ENCODE measurements around the gene LCP2. TPM values are rescaled to one million over a fixed set of nuclear protein-coding genes. Genes with fewer than 3 reads are reported as not detected.
A peak's percentile ranks its signal among the peaks of the same experiment; 100 is the strongest.

Gene LCP2
- total and polyA plus RNA-seq, 2 donors from 2014 or later = 4.6 to 48.8 TPM

DNA sequence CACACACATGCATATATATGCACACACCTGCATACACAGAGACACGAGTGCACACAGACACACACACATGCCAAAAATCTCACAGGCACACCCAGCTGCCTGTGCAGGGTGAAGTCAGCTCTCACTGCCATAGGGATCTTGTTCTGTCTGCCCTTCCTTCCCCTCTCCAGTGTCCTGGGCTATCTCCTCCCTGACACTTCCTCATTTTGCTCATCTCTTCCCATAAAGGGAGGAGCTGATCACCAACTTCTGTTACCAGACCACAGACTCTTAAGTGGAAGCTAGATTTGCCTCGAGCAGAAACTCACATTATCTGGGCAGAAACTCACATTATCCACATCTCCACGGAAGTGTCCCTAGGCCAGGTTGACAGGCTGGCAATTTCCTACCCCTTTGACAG lies 28.7 kb downstream of the LCP2 start:
- no peaks in the 10 kb centered on the region for H3K9me3 ChIP-seq (ENCODE audit: control insufficient read depth in 2 of 3, insufficient read depth in 1 of 3, low read length in 3 of 3)
- FAIRE-seq (no peak), DNase-seq (no peak)
- TF ChIP-seq, protein P1, sequence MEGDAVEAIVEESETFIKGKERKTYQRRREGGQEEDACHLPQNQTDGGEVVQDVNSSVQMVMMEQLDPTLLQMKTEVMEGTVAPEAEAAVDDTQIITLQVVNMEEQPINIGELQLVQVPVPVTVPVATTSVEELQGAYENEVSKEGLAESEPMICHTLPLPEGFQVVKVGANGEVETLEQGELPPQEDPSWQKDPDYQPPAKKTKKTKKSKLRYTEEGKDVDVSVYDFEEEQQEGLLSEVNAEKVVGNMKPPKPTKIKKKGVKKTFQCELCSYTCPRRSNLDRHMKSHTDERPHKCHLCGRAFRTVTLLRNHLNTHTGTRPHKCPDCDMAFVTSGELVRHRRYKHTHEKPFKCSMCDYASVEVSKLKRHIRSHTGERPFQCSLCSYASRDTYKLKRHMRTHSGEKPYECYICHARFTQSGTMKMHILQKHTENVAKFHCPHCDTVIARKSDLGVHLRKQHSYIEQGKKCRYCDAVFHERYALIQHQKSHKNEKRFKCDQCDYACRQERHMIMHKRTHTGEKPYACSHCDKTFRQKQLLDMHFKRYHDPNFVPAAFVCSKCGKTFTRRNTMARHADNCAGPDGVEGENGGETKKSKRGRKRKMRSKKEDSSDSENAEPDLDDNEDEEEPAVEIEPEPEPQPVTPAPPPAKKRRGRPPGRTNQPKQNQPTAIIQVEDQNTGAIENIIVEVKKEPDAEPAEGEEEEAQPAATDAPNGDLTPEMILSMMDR (IDR thresholded peaks at IDR 0.05; ENCODE audit: borderline replicate concordance, extremely low read depth, insufficient read depth) = no peak
- H3K36me3 ChIP-seq (ENCODE audit: control insufficient read depth in 2 of 3, insufficient read depth in 3 of 3, low read length in 3 of 3) = no peaks in the 10 kb centered on the region
- H3K4me1 ChIP-seq (ENCODE audit: control insufficient read depth in 2 of 3, insufficient read depth in 2 of 3, low read depth in 1 of 3, low read length in 3 of 3) = peaks cover 0 to 5% (median 4%) of the 10 kb centered on the region in 3 donors
- no peak overlapping the region for H3K4me3 ChIP-seq (ENCODE audit: low read length in 3 of 3)
- H3K9ac ChIP-seq (ENCODE audit: low read length in 3 of 3) = no peak overlapping the region
- intact Hi-C loops (cut with DNase I) = no loop called here
- peak overlapping the region in 1 of 2 donors; percentile 50 for H3K27ac ChIP-seq (ENCODE audit: low read depth in 2 of 2, low read length in 2 of 2)
- no peaks in the 10 kb centered on the region for H3K27me3 ChIP-seq (ENCODE audit: control insufficient read depth, insufficient read depth, low read length)

DNA sequence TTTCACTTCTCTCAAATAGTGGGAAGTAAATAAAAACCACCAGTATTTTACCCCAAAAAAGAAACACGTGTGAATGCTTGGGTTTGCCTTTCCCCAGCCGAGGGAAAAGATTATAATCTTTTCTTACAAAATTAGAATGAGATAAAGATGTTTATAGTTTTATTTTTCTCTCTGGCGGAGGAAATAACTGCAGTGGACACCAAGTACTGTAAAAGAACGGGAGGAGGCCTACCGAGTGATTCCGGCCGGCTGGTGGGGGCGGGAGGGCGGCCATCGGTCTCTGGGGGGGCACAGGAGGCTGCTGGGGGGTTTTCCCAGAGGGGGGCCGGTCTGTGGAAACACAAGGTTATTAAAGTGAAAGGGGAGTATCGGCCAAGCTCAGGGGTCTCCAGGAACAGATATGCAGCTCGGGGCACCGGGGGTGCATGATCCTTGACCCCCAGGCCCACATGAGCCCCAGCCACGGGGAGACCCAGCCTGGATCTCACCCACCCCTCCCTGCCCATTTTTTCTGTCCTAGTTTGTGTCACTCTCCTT lies 29.4 kb downstream of the LCP2 start:
- H3K27me3 ChIP-seq (ENCODE audit: control insufficient read depth, insufficient read depth, low read length) = no peaks in the 10 kb centered on the region
- peaks cover 0 to 5% (median 4%) of the 10 kb centered on the region in 3 donors for H3K4me1 ChIP-seq (ENCODE audit: control insufficient read depth in 2 of 3, insufficient read depth in 2 of 3, low read depth in 1 of 3, low read length in 3 of 3)
- no peak overlapping the region for H3K9ac ChIP-seq (ENCODE audit: low read length in 3 of 3)
- H3K27ac ChIP-seq (ENCODE audit: low read depth in 2 of 2, low read length in 2 of 2) = peak overlapping the region; percentile 23 to 50
- no peaks in the 10 kb centered on the region for H3K9me3 ChIP-seq (ENCODE audit: control insufficient read depth in 2 of 3, insufficient read depth in 1 of 3, low read length in 3 of 3)
- intact Hi-C loops (cut with DNase I) = no loop called here
- FAIRE-seq (no peak), DNase-seq (no peak)
- TF ChIP-seq, protein P1 (IDR thresholded peaks at IDR 0.05; ENCODE audit: borderline replicate concordance, extremely low read depth, insufficient read depth) = no peak
- no peaks in the 10 kb centered on the region for H3K36me3 ChIP-seq (ENCODE audit: control insufficient read depth in 2 of 3, insufficient read depth in 3 of 3, low read length in 3 of 3)
- no peak overlapping the region for H3K4me3 ChIP-seq (ENCODE audit: low read length in 3 of 3)

DNA sequence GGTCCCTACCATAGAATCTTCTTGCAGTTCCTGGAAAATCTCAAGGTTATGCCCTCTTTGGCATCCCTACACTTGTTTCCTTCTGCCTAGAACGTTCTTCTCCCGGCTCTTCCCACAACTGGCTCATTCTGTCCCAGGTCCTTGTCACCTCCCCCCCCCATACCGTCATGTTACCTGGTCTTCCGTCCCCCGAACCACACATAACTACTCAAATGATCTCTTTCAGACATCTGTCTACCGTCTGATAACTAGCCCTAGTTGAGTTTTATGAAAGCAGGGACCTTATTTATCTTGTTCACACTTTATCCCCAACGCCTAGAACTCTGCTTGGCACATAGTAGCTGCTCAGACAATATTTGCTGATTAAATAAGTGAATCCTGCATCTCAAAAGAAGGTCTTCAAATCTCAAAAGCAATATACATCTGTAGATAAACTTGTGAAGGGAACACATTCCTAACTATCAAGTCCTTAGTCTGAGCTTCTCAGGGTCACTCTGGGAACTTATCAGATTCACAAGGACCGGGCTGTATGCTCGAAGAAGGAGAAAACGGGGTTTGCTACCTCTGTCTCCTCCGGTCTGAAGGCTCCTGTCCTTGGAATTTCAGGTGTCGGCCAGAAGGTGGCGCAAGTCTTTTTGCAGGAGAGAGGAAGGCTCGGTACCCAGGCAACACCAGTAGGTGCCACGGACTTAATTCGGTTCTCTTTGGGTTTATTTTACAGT lies 30.0 kb downstream of the LCP2 start:
- H3K27me3 ChIP-seq (ENCODE audit: control insufficient read depth, insufficient read depth, low read length) = no peaks in the 10 kb centered on the region
- intact Hi-C loops (cut with DNase I) = no loop called here
- peaks cover 0 to 5% (median 4%) of the 10 kb centered on the region in 3 donors for H3K4me1 ChIP-seq (ENCODE audit: control insufficient read depth in 2 of 3, insufficient read depth in 2 of 3, low read depth in 1 of 3, low read length in 3 of 3)

More for the DNA sequence above, 30.0 kb downstream of the LCP2 start:
- Histone ChIP-seq H3K9ac (ENCODE audit: low read length in 3 of 3) (no peak overlapping the region), H3K27ac (ENCODE audit: low read depth in 2 of 2, low read length in 2 of 2) (peak overlapping the region; percentile 23 to 67), H3K4me3 (ENCODE audit: low read length in 3 of 3) (no peak overlapping the region), H3K9me3 (ENCODE audit: control insufficient read depth in 2 of 3, insufficient read depth in 1 of 3, low read length in 3 of 3) (no peaks in the 10 kb centered on the region), H3K36me3 (ENCODE audit: control insufficient read depth in 2 of 3, insufficient read depth in 3 of 3, low read length in 3 of 3) (no peaks in the 10 kb centered on the region)
- peak in 4 of 5 donors; percentile 73 to 90 (median 82) for DNase-seq
- FAIRE-seq = no peak
- TF ChIP-seq, protein P1 (IDR thresholded peaks at IDR 0.05; ENCODE audit: borderline replicate concordance, extremely low read depth, insufficient read depth) = peak; percentile 73

Data from kidney (tissue), 14 donors.